ENCODE results near the gene RIPOR2. TPM values are rescaled to one million over a fixed set of nuclear protein-coding genes. Genes with fewer than 3 reads are reported as not detected.
A peak's percentile ranks its signal among the peaks of the same experiment; 100 is the strongest.

Gene RIPOR2
- total and polyA plus RNA-seq, 2 of the 13 experiments (the other 11 are each of a cell fraction or from before 2014, with no cell fraction given), result 0.02 to 0.05 TPM

- no peak for TF ChIP-seq CTCF (CRISPR knock-in tag; IDR thresholded peaks at IDR 0.05)
- TF ChIP-seq ZBTB46 (CRISPR knock-in tag; IDR thresholded peaks at IDR 0.05; ENCODE audit: borderline replicate concordance), result no peak
- TF ChIP-seq E2F1 (CRISPR knock-in tag; IDR thresholded peaks at IDR 0.05), result no peak
- no peak for TF ChIP-seq MXD1 (CRISPR knock-in tag; IDR thresholded peaks at IDR 0.05)
- TF ChIP-seq ZNF207 (IDR thresholded peaks at IDR 0.05; ENCODE audit: borderline replicate concordance), result no peak
- TF ChIP-seq CBX2 (IDR thresholded peaks at IDR 0.05; ENCODE audit: low read depth, low read length), result no peak
- TF ChIP-seq CBX2 (CRISPR knock-in tag; IDR thresholded peaks at IDR 0.05; ENCODE audit: low read depth), result no peak
- TF ChIP-seq MED8 (CRISPR knock-in tag; IDR thresholded peaks at IDR 0.05; ENCODE audit: insufficient replicate concordance), result peak; percentile 27
- TF ChIP-seq ZBTB7A (CRISPR knock-in tag; IDR thresholded peaks at IDR 0.05), result no peak
- no peak for TF ChIP-seq ZNF776 (CRISPR knock-in tag; IDR thresholded peaks at IDR 0.05)
- no peak for TF ChIP-seq MBD4 (IDR thresholded peaks at IDR 0.05; ENCODE audit: borderline replicate concordance, low read length)
- TF ChIP-seq PAXIP1 (CRISPR knock-in tag; conservative IDR thresholded peaks at IDR 0.05), result peak; percentile 36
- TF ChIP-seq MIER2 (CRISPR knock-in tag; IDR thresholded peaks at IDR 0.05), result no peak
- TF ChIP-seq ZFP62 (CRISPR knock-in tag; IDR thresholded peaks at IDR 0.05), result no peak
- TF ChIP-seq GTF3A (CRISPR knock-in tag; conservative IDR thresholded peaks at IDR 0.05), result no peak
- no peak for TF ChIP-seq TEAD2 (CRISPR knock-in tag; IDR thresholded peaks at IDR 0.05)
- no peak for TF ChIP-seq PLSCR1 (CRISPR knock-in tag; IDR thresholded peaks at IDR 0.05; ENCODE audit: borderline replicate concordance)
- TF ChIP-seq ZBTB10 (CRISPR knock-in tag; IDR thresholded peaks at IDR 0.05; ENCODE audit: borderline replicate concordance), result no peak
These were observed 172.2 kb downstream of the RIPOR2 start (continued) for GRCh38 chr6:24763578-24763977.
